Measurements from ENCODE around the gene NCOA3.

DNA sequence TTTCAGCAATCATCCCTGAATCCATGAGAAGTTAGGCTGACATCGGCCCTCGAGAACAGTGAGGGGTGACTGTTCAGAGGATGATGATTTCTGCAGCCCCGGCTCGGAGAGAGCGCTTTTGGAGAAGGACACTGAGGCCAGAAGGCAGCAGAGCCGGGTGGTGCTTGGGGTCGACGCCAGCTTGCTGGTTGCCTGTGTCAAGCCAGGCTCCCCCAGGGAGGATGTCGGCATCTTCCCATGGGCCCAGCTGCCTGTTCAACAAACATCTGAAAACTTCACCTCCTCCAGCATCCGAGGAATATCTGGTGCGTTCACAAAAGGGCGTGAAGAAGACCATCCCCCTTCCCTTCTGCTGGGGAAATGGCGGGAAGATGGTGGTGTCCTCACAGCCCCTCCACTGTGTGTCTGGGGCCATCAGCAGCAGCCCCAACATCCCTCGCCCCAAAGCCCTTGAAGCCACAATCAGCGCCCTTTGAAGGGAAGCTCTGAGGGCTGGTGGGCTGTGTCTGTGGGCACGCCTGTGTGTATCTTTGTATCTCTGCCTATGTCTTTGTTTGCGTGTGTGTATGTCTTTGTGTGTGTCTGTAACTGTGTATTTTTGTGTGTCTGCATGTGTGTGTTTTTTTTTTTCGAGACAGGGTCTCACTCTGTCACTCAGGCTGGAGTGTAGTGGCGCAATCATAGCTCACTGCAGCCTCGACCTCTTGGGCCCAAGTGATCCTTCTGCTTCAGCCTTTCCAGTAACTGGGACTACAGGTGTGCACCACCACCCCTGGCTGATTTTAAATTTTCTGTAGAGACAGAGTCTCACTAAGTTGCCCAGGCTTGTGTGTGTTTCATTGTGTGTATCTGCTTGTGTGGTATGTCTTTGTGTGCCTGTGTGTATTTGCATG is 185.7 kb downstream of the NCOA3 start:
- no peak for TF ChIP-seq CTCF (conservative IDR thresholded peaks at IDR 0.05 in 1 of 2, IDR thresholded peaks at IDR 0.05 in 1 of 2; ENCODE audit: low read depth in 1 of 2, low read length in 2 of 2)
- TF ChIP-seq EZH2 (IDR thresholded peaks at IDR 0.05; ENCODE audit: low read length, missing control alignments): no peak
